ENCODE data around the gene EPS8.

DNA sequence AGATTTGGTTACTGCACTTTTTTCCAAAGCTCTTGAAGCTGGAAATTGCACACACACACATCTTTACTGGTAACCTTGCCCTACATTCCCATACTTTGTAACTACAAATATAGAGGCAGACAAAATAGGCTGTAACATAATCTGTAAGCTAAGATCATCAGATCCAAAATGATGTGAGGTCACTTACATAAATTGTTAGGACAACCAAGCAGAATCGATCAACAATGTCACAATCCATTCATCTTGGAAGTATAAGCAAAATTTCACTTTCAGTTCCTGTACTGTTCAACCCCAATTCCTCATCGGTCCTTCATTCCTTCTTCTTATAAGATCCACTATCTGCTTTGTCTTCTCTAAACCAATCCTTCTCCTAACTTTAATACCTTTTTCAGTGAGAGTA, 72.6 kb downstream of the EPS8 start:
- TF ChIP-seq, protein P1, sequence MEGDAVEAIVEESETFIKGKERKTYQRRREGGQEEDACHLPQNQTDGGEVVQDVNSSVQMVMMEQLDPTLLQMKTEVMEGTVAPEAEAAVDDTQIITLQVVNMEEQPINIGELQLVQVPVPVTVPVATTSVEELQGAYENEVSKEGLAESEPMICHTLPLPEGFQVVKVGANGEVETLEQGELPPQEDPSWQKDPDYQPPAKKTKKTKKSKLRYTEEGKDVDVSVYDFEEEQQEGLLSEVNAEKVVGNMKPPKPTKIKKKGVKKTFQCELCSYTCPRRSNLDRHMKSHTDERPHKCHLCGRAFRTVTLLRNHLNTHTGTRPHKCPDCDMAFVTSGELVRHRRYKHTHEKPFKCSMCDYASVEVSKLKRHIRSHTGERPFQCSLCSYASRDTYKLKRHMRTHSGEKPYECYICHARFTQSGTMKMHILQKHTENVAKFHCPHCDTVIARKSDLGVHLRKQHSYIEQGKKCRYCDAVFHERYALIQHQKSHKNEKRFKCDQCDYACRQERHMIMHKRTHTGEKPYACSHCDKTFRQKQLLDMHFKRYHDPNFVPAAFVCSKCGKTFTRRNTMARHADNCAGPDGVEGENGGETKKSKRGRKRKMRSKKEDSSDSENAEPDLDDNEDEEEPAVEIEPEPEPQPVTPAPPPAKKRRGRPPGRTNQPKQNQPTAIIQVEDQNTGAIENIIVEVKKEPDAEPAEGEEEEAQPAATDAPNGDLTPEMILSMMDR (IDR thresholded peaks at IDR 0.05) = no peak
- no peak for TF ChIP-seq POLR2A (IDR thresholded peaks at IDR 0.05)
